Mucosa of descending colon (tissue), 3 donors: Measurements from ENCODE around the gene FBXO31. TPM values are rescaled to one million over a fixed set of nuclear protein-coding genes. Genes with fewer than 3 reads are reported as not detected.

Source experiments
- ATAC-seq: fragments of 200-7000 bp; cut with Tn5 transposase; one replicate; pipeline ENCODE4 v1.9.1; 2020; ENCODE audit warnings: mild to moderate bottlenecking, moderate library complexity
- DNase-seq, 3 donors: peaks; one replicate each; pipeline ENCODE4 v3.0.0-alpha.2; 2020
- H3K36me3 ChIP-seq: fragments of 200-600 bp; one replicate; pipeline ENCODE4 v1.8.0; 2021; ENCODE audit warnings: low read depth, mild to moderate bottlenecking
- H3K4me1 ChIP-seq: fragments of 200-600 bp; one replicate; pipeline ENCODE4 v1.8.0; 2021; ENCODE audit warnings: low read depth, mild to moderate bottlenecking
- H3K4me3 ChIP-seq: fragments of 200-600 bp; one replicate; pipeline ENCODE4 v1.8.0; 2021; ENCODE audit warnings: mild to moderate bottlenecking
- H3K9me3 ChIP-seq: fragments of 200-600 bp; one replicate; pipeline ENCODE4 v1.8.0; 2021; ENCODE audit warnings: mild to moderate bottlenecking
- intact Hi-C, 2 donors: fragments of 100-400 bp; cut with DNase I in 1 of 2; cut with micrococcal nuclease in 1 of 2; formaldehyde crosslinking; loops; one replicate each; pipeline versions ENCODE4 v1.11.0 to v1.11.1; 2022; cut with DNase I, micrococcal nuclease
- long read RNA-seq, 2 donors: library from polyadenylated mRNA; unstranded; transcript quantifications; one replicate each; pipeline ENCODE4 v2.0.0, GENCODE V29; 2019 to 2021
- total RNA-seq, 3 donors: library from RNA; stranded (reverse); fragmentation: NEBNext Ultra II Directional in 2 of 3; extraction: Animal tissue kit (Norgen Biotek cat#: 25700) in 2 of 3; gene quantifications; one replicate each; pipeline versions ENCODE4 v1.2.1 to v1.2.4, GENCODE V29; 2021 to 2023
- TF ChIP-seq, protein P1 (sequence below): fragments of 200-600 bp; IDR thresholded peaks from one replicate; pipeline ENCODE4 v1.8.0; 2022; ENCODE audit warnings: antibody characterized with exemption, mild to moderate bottlenecking
- donor health status: DM: no; HTN: no; CAD: no; lungs with moderate emphysema.
- donor health status: DM: no; HTN: no; CAD: no.
- donor health status: DM: no; HTN: yes; CAD: no.

FBXO31 gene, protein sequence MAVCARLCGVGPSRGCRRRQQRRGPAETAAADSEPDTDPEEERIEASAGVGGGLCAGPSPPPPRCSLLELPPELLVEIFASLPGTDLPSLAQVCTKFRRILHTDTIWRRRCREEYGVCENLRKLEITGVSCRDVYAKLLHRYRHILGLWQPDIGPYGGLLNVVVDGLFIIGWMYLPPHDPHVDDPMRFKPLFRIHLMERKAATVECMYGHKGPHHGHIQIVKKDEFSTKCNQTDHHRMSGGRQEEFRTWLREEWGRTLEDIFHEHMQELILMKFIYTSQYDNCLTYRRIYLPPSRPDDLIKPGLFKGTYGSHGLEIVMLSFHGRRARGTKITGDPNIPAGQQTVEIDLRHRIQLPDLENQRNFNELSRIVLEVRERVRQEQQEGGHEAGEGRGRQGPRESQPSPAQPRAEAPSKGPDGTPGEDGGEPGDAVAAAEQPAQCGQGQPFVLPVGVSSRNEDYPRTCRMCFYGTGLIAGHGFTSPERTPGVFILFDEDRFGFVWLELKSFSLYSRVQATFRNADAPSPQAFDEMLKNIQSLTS
- total RNA-seq: 100 to 1,000 TPM in 1 of 3 donors, 10 to 100 TPM in 2; 54.2 to 104 (median 63.9) TPM
- long read RNA-seq, donor 1, full-length matches to known transcripts: 22 of 87 reads
- long read RNA-seq, donor 1, partial matches to known transcripts: 14 of 87 reads
- long read RNA-seq, donor 1, other reads (novel, unspliced or antisense): 51 of 87 reads
- long read RNA-seq, donor 2, full-length matches to known transcripts: 1 of 6 reads
- long read RNA-seq, donor 2, partial matches to known transcripts: 1 of 6 reads
- long read RNA-seq, donor 2, other reads (novel, unspliced or antisense): 4 of 6 reads

DNA sequence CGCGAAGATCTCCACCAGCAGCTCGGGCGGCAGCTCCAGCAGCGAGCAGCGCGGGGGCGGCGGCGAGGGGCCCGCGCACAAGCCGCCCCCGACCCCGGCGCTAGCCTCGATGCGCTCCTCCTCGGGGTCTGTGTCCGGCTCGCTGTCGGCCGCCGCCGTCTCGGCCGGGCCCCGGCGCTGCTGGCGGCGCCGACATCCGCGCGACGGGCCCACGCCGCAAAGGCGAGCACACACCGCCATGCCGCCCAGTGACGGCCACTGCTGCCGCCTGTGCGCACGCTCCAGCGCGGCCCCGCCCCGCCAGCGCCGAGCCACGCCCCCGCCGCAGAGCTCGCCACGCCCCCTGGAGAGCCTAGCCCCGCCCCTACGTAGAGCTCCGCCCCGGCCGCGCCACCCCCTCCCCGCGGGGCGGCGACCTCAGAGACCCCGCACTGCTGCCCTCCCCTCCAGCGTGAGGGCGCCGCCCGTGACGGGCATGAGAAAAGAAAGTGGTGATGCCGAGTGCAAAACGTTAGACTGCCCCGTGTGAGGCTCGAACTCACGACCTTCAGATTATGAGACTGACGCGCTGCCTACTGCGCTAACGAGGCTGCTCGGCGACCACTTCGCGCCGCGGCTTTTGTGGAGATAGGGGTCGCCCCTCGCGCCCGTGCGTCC lies at the start of gene FBXO31:
Gene FBXO31 (minus strand): TSS at position 272 of the 657 bp plus-strand sequence. CDS start 32 bp downstream, at position 240.
- DNase-seq (peak; percentile 90 to 94 (median 91)), ATAC-seq (peak; percentile 81)
- Histone ChIP-seq H3K4me1 (peaks cover 61% of the 10 kb centered on the region), H3K9me3 (no peaks in the 10 kb centered on the region), H3K4me3 (peak within 1 kb of the TSS; percentile 35), H3K36me3 (no peaks in the 10 kb centered on the region)
- TF ChIP-seq, protein P1, sequence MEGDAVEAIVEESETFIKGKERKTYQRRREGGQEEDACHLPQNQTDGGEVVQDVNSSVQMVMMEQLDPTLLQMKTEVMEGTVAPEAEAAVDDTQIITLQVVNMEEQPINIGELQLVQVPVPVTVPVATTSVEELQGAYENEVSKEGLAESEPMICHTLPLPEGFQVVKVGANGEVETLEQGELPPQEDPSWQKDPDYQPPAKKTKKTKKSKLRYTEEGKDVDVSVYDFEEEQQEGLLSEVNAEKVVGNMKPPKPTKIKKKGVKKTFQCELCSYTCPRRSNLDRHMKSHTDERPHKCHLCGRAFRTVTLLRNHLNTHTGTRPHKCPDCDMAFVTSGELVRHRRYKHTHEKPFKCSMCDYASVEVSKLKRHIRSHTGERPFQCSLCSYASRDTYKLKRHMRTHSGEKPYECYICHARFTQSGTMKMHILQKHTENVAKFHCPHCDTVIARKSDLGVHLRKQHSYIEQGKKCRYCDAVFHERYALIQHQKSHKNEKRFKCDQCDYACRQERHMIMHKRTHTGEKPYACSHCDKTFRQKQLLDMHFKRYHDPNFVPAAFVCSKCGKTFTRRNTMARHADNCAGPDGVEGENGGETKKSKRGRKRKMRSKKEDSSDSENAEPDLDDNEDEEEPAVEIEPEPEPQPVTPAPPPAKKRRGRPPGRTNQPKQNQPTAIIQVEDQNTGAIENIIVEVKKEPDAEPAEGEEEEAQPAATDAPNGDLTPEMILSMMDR: no peak
- intact Hi-C loops: no loop called here

DNA sequence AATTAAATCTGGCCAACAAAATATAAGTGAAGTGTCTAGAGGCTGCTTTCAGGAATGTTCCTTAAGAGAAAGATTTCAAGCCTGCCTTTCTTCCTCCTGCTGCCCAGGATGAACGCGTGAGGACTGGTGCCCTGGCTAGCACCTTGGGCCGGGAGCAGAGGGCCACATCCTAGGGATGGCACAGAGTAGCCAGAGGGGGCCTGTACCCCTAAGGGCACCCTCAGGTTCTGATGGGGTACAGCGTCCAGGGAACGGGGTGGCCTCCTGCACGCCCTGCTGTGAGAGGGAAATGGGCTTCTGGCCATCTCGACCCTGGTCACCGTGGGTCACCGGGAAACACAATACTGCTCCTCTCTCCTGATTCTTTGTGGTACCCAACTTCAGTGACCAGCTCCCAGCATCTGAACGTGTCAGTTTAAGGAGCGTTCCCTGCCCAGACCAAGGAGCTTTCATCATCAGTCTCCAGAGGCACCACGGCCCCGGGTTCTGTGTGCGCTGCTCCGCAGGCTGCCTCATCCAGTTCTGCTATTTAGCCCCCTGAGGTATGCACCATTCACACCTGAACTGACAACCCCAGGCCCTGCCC lies 48.8 kb upstream of the FBXO31 start:
- H3K36me3 ChIP-seq: no peaks in the 10 kb centered on the region
- ATAC-seq (no peak), DNase-seq (peak in 1 of 3 donors; percentile 12)
- H3K4me3 ChIP-seq: no peak overlapping the region
- no peaks in the 10 kb centered on the region for H3K9me3 ChIP-seq
- TF ChIP-seq, protein P1: no peak
- intact Hi-C loops: no loop called here
- no peaks in the 10 kb centered on the region for H3K4me1 ChIP-seq

DNA sequence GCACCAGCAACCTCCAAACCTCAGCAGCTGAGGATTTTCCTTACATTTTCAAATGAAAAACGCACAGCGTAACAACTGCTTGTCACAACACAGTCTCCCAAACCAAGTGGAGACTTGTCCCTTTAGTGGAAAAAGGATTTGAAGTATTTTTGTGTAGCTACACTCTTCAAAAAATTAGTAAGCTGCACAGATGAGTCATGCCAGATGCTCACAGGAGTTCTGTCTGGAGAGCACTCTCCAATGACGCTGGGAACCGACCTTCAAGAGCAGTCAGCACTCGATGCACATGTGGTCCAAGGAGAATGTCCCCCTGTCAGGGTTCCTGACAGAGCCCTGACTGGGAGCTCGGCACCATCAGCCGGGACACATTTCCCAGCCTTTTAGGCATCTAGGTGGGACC lies 48.4 kb upstream of the FBXO31 start:
- peak in 1 of 3 donors; percentile 2 for DNase-seq
- TF ChIP-seq, protein P1: no peak
- intact Hi-C loops: no loop called here
- H3K9me3 ChIP-seq: no peaks in the 10 kb centered on the region
- no peaks in the 10 kb centered on the region for H3K4me1 ChIP-seq
- no peaks in the 10 kb centered on the region for H3K36me3 ChIP-seq
- ATAC-seq: no peak
- H3K4me3 ChIP-seq: no peak overlapping the region

DNA sequence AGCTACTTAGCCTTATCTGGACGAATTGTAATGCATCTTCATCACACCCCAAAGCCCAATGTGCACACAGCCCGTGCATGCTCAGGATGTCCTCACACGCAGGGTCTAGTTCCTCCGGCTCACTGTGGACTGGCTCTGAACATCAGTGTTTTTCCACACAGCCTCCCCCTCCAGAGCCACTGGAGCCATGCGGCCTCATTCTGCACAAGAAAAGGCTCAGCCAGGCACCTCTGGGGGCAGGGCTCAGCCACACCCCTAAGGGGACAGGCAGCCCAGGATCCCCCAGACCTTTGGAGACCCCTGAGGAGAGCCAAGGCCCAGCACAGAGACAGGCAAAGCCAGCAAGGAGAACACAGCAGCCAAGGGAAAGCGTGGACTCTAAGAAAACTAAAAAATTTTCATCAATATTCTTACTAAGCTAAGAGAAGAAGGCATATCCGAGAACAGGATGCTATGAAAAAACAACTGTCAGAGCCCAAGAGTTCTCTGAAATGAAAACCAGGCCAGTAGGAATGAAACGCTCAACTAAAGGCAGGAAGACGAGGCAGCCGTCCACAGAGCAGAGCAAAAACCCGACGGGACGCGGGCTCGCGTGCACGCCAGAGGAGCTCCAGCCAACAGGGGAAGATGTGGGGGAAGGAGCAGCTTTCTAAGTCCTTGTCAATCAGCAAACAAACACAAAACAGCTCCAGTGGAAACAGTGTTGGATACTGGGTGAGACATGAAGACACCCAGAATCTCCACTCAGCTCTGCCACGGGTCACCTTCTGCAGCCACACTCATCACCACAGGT lies 43.0 kb upstream of the FBXO31 start:
- peak in 1 of 3 donors; percentile 10 for DNase-seq
- no peaks in the 10 kb centered on the region for H3K9me3 ChIP-seq
- no peak overlapping the region for H3K4me3 ChIP-seq
- H3K36me3 ChIP-seq: no peaks in the 10 kb centered on the region
- no peak for ATAC-seq
- TF ChIP-seq, protein P1: no peak
- H3K4me1 ChIP-seq: no peaks in the 10 kb centered on the region
- intact Hi-C loops: no loop called here
